H1 (cell line): ENCODE results near the gene ATMIN. TPM values are rescaled to one million over a fixed set of nuclear protein-coding genes. Genes with fewer than 3 reads are reported as not detected.
A peak's percentile ranks its signal among the peaks of the same experiment; 100 is the strongest.

Source experiments
- ATF2 ChIP-seq: IDR thresholded peaks from 2 replicates; pipeline ENCODE4 v1.6.1; 2012; ENCODE audit warnings: low read length, inconsistent platforms
- CEBPB ChIP-seq: IDR thresholded peaks from 2 replicates; pipeline ENCODE4 v1.6.1; 2012; ENCODE audit warnings: low read depth, low read length
- CHD7 ChIP-seq: fragments of 300-600 bp; sonication (generic); IDR thresholded peaks from 2 replicates; pipeline ENCODE4 v1.7.1; 2012; ENCODE audit warnings: low read length, moderate library complexity, mild to moderate bottlenecking, inconsistent platforms; ENCODE audit not compliant: insufficient replicate concordance
- CTBP2 ChIP-seq: IDR thresholded peaks from 2 replicates; pipeline ENCODE4 v1.7.0; 2011; ENCODE audit warnings: borderline replicate concordance, mild to moderate bottlenecking, moderate library complexity, mixed read lengths, low read length; ENCODE audit not compliant: insufficient read depth, insufficient read length
- GABPA ChIP-seq: IDR thresholded peaks from 2 replicates; pipeline ENCODE4 v1.6.1; 2011; ENCODE audit warnings: mild to moderate bottlenecking, low read length, moderate library complexity, borderline replicate concordance; ENCODE audit not compliant: insufficient read depth
- polyA plus RNA-seq, 7 experiments: library from polyadenylated mRNA; depleted of rRNA in 3 of 7; stranded (reverse) in 5 of 7; unstranded in 2 of 7; fragments of >200 nt in 5 of 7; fragments of 200-250 nt in 2 of 7; gene quantifications; 1 replicate in 5 of 7; 2 replicates in 1 of 7; 4 replicates in 1 of 7; pipeline versions ENCODE4 v1.2.1 to v1.2.3, GENCODE V29; 2011 to 2013; ENCODE audit warnings: missing spikeins in 2 of 7, mixed read lengths in 2 of 7
- total RNA-seq: library from RNA; stranded (reverse); fragmentation: NEBNext Ultra II Directional; extraction: Animal tissue kit (Norgen Biotek cat#: 25700); gene quantifications from 2 replicates; pipeline ENCODE4 v1.2.1, GENCODE V29; 2021

The ATMIN gene
- total and polyA plus RNA-seq, 2 of the 8 experiments (the other 6 are each of a cell fraction or from before 2014, with no cell fraction given), result 34.8 to 59.8 TPM

GRCh38 chr16:81095953-81096714 is 60.5 kb downstream of the ATMIN start, which contains the start of gene GCSH (continued):
- TF ChIP-seq CHD7 (no peak), CEBPB (no peak), ATF2 (no peak), CTBP2 (peak; percentile 60), GABPA (0 out of 2 replicates have a peak, but pooled peaks have one; percentile 9)
